Sigmoid colon (tissue), 3 donors: ENCODE results near the gene DCC.

Experiments
- POLR2A ChIP-seq, 2 donors: fragments of 450-650 bp; IDR thresholded peaks; one replicate each; pipeline ENCODE4 v1.6.1; 2016; ENCODE audit warnings: antibody characterized with exemption in 2 of 2, mild to moderate bottlenecking in 2 of 2, moderate library complexity in 2 of 2
- TF ChIP-seq, protein P1 (sequence below), 4 experiments: fragments of 450-650 bp in 3 of 4; fragments of 200-600 bp in 1 of 4; IDR thresholded peaks; one replicate each; pipeline ENCODE4 v1.5.1; 2016 to 2019; ENCODE audit warnings: antibody characterized with exemption in 4 of 4, mild to moderate bottlenecking in 3 of 4, moderate library complexity in 2 of 4

DNA sequence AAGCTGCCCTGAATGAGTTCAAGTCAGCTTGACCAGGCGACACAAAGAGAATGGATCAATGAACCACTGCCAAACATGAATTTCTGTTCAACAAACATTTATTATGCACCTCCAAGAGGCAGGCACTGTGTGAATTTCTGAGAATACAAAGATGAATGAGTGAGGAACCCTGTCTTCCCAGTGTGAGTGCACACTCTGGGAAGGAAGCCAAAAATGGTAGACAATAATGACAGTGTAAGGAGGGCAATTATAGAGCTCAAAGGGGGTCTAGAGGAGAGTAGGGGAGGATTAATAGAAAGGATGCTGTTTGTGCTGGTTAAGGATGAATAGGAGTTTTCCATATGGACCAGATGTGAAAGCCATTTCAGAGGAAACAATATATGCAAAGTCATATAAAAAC lies 213.4 kb downstream of the DCC start:
- TF ChIP-seq, protein P1, sequence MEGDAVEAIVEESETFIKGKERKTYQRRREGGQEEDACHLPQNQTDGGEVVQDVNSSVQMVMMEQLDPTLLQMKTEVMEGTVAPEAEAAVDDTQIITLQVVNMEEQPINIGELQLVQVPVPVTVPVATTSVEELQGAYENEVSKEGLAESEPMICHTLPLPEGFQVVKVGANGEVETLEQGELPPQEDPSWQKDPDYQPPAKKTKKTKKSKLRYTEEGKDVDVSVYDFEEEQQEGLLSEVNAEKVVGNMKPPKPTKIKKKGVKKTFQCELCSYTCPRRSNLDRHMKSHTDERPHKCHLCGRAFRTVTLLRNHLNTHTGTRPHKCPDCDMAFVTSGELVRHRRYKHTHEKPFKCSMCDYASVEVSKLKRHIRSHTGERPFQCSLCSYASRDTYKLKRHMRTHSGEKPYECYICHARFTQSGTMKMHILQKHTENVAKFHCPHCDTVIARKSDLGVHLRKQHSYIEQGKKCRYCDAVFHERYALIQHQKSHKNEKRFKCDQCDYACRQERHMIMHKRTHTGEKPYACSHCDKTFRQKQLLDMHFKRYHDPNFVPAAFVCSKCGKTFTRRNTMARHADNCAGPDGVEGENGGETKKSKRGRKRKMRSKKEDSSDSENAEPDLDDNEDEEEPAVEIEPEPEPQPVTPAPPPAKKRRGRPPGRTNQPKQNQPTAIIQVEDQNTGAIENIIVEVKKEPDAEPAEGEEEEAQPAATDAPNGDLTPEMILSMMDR (IDR thresholded peaks at IDR 0.05): no peak
- no peak for TF ChIP-seq POLR2A (IDR thresholded peaks at IDR 0.05)
